ENCODE measurements around the gene NECTIN4. TPM values are rescaled to one million over a fixed set of nuclear protein-coding genes. Genes with fewer than 3 reads are reported as not detected.

Gene NECTIN4
- total RNA-seq, 2 experiments from 2014 or later: 0.05 TPM; not detected in 1

DNA sequence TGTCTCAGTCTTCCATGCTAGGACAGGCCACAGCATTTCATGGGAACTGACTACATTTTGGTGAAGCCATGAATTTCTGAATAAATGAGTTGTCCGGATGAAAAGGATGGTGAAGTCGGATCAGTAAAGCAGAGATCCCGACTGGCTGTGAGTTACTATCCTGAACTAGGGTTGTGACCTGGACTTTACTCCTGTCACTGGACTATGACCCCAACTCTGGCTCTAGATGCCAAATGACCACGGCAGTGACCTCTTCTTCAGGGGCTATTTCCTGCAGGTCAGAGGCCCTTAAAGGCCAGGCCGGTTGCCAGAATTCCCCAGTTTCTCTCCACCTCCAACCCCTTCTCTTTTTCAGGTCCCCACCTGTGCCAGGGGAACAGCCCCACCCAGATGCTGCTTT, 1.7 kb upstream of the NECTIN4 start:
- no peak for DNase-seq
- POLR2A ChIA-PET: interaction anchor here (1.1 kb wide), 1 partner anchor 21 kb away, joined by 3 read pairs; the partner anchor contains the start of gene ARHGAP30
- intact Hi-C loops (cut with micrococcal nuclease): loop anchor here (5.0 to 10.0 kb wide), 2 partner anchors 254 to 296 kb away; partner anchors contain the start of gene LY9
- Mint-ChIP-seq H3K9me3 (no peaks in the 10 kb centered on the region), H3K36me3 (no peaks in the 10 kb centered on the region), H3K4me3 (no peak overlapping the region), H3K27ac (no peak overlapping the region), H3K4me1 (ENCODE audit: low read depth) (peaks cover 37% of the 10 kb centered on the region), H3K27me3 (no peaks in the 10 kb centered on the region)
- CTCF ChIA-PET: no interaction called here

DNA sequence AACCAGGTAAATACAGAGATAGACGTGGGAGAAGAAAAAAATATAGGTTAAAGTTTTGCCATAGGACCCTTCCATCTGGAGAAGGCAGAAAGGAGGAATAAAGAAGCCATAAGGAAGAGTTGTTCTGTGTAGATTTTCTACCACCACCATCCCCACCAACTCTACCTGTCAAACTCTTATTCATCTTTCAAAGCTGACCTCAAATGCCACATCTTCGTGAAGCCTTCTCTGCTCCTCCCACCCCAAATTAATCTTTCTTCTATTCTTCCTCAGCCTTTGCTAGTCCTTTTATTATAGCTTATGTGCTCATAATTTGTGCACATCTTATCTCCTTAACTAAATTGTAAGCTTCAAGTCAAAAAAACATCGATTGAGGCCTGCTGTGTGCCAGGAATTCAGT, 1.3 kb upstream of the NECTIN4 start:
- Mint-ChIP-seq H3K27me3 (no peaks in the 10 kb centered on the region), H3K4me1 (ENCODE audit: low read depth) (peaks cover 34% of the 10 kb centered on the region), H3K27ac (no peak overlapping the region), H3K4me3 (no peak overlapping the region), H3K9me3 (no peaks in the 10 kb centered on the region), H3K36me3 (no peaks in the 10 kb centered on the region)
- POLR2A ChIA-PET: interaction anchor here (1.1 kb wide), 1 partner anchor 21 kb away, joined by 3 read pairs; the partner anchor contains the start of gene ARHGAP30
- intact Hi-C loops (cut with micrococcal nuclease): loop anchor here (5.0 to 10.0 kb wide), 2 partner anchors 253 to 296 kb away; partner anchors contain the start of gene LY9
- CTCF ChIA-PET: no interaction called here
- no peak for DNase-seq

DNA sequence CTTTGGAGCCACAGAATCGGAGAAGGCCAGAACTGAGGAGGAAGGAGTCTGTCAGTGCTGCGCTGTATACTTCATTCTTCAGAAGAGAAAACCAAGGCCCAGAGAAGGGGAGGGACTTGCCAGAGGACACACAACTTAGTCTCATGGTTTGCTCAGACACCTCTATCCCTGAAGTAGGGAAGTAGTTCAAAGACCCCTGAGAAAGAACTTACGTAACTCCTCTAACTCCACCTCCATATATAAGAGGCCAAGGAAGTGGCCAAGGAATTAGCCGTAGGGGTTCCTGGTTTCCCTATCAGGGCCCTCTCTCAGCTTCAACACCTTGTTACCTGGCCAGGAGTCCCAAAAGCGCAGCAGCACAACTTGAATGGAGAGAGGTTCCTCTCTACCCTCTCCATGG, 580 bp upstream of the NECTIN4 start:
- CTCF ChIA-PET: interaction anchor here (1.8 kb wide), 1 partner anchor 8 kb away, joined by 10 read pairs; the partner anchor contains the start of gene KLHDC9
- H3K4me3 Mint-ChIP-seq: no peak overlapping the region
- no peaks in the 10 kb centered on the region for H3K36me3 Mint-ChIP-seq
- H3K9me3 Mint-ChIP-seq: no peaks in the 10 kb centered on the region
- no peak for DNase-seq
- no peak overlapping the region for H3K27ac Mint-ChIP-seq
- intact Hi-C loops (cut with micrococcal nuclease): loop anchor here (5.0 to 10.0 kb wide), 2 partner anchors 253 to 295 kb away; partner anchors contain the start of gene LY9
- peaks cover 34% of the 10 kb centered on the region for H3K4me1 Mint-ChIP-seq (ENCODE audit: low read depth)
- H3K27me3 Mint-ChIP-seq: no peaks in the 10 kb centered on the region
- POLR2A ChIA-PET: no interaction called here

DNA sequence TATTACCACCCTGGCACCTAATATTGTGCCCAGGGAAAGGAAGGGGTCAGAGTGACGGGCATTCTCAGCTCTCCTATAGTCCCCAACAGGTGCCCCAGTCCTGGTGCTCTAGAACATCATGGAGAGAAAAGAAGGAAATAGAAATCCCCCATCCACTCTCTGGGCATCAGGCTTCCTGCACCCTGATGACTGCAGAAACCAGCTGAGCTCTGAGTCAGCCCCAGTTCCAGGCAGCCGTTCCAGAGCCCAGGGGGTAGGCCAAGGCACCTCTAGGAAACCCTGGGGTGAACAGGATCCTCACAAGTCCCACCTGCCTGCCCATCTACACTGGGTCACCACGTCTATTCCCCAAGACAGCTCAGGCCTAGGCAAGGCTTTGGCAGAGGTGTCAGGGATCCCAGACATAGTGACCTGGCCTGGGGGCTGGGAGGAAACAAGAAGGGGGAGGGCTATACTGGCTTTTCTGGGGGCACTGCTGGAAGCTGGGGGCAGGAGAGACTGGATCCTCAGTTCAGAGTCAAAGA, 709 bp downstream of the NECTIN4 start:
- Mint-ChIP-seq H3K27me3 (no peaks in the 10 kb centered on the region), H3K4me3 (no peak overlapping the region), H3K36me3 (no peaks in the 10 kb centered on the region), H3K9me3 (no peaks in the 10 kb centered on the region), H3K27ac (no peak overlapping the region), H3K4me1 (ENCODE audit: low read depth) (peaks cover 29% of the 10 kb centered on the region)
- intact Hi-C loops (cut with micrococcal nuclease): no loop called here
- ChIA-PET CTCF (interaction anchor here (1.8 kb wide), 1 partner anchor 9 kb away, joined by 10 read pairs; the partner anchor contains the start of gene KLHDC9), POLR2A (interaction anchor here (0.6 kb wide), 1 partner anchor 278 kb away, joined by 4 read pairs; no protein-coding TSS in a partner anchor)
- no peak for DNase-seq

GRCh38 chr1:161086457-161086856, 2.9 kb downstream of the NECTIN4 start:
- POLR2A ChIA-PET: interaction anchor here (0.8 to 0.9 kb wide), 2 partner anchors 11 to 16 kb away, joined by 3 read pairs; partner anchors contain the start of gene ARHGAP30
- Mint-ChIP-seq H3K4me3 (no peak overlapping the region), H3K9me3 (no peaks in the 10 kb centered on the region), H3K27me3 (no peaks in the 10 kb centered on the region), H3K4me1 (ENCODE audit: low read depth) (peaks cover 9% of the 10 kb centered on the region), H3K36me3 (no peaks in the 10 kb centered on the region), H3K27ac (no peak overlapping the region)
- intact Hi-C loops (cut with micrococcal nuclease): no loop called here
- CTCF ChIA-PET: interaction anchor here (0.6 to 5.9 kb wide), 3 partner anchors 11 to 365 kb away, joined by 3 to 25 read pairs (median 3); partner anchors contain the start of gene KLHDC9
- DNase-seq: no peak

DNA sequence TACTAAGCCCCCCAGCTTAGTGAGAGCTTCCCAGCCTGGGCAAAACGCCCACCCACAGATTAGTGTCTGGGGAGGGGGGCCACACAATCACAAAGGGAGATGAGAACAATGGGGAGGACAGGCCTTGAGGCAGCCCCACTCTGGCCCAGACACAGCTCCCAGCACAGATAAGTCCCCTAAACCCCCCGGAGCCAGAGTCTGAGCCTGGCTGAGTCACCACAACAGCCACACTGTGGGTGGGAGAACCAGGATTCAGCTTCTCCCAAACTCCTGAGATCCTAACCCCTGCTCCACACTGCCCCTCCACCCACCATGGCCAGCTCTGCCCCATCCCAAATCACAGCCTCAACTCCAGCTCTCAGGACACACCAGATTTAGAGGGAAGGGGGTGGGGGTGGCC, 4.2 kb downstream of the NECTIN4 start:
- no peaks in the 10 kb centered on the region for H3K36me3 Mint-ChIP-seq
- no peaks in the 10 kb centered on the region for H3K4me1 Mint-ChIP-seq (ENCODE audit: low read depth)
- H3K4me3 Mint-ChIP-seq: no peak overlapping the region
- H3K27me3 Mint-ChIP-seq: no peaks in the 10 kb centered on the region
- intact Hi-C loops (cut with micrococcal nuclease): no loop called here
- ChIA-PET POLR2A (interaction anchor here (1.4 kb wide), 1 partner anchor 17 kb away, joined by 4 read pairs; no protein-coding TSS in a partner anchor), CTCF (interaction anchor here (1.5 to 5.9 kb wide), 2 partner anchors 12 to 13 kb away, joined by 5 to 25 read pairs; partner anchors contain the start of gene KLHDC9)
- no peak for DNase-seq
- no peaks in the 10 kb centered on the region for H3K9me3 Mint-ChIP-seq
- H3K27ac Mint-ChIP-seq: no peak overlapping the region

DNA sequence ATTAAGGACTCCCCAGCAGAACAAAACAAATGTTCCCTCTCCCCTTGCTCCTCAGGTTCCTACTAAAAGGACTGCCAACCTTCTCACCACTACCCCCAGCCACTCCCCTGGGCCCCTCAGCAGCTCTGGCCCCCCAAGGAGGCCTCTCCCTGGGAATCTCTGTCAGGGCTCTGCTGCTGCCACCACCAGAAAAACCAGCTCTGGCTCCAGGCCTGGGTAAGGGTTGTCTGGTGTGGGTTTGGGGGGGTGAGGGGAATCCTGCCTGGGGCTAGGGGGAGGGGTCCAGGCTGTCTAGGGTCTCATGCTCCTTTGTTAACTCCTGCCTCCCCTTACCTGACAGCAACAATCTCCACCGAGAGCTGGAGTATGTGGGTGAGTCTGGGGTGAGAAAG, 4.8 kb downstream of the NECTIN4 start:
- H3K36me3 Mint-ChIP-seq: no peaks in the 10 kb centered on the region
- no peak overlapping the region for H3K4me3 Mint-ChIP-seq
- H3K27me3 Mint-ChIP-seq: no peaks in the 10 kb centered on the region
- intact Hi-C loops (cut with micrococcal nuclease): no loop called here
- ChIA-PET CTCF (interaction anchor here (1.5 to 5.9 kb wide), 2 partner anchors 13 kb away, joined by 5 to 25 read pairs; partner anchors contain the start of gene KLHDC9), POLR2A (interaction anchor here (1.4 kb wide), 1 partner anchor 16 kb away, joined by 4 read pairs; no protein-coding TSS in a partner anchor)
- no peak for DNase-seq
- no peaks in the 10 kb centered on the region for H3K9me3 Mint-ChIP-seq
- H3K27ac Mint-ChIP-seq: no peak overlapping the region
- no peaks in the 10 kb centered on the region for H3K4me1 Mint-ChIP-seq (ENCODE audit: low read depth)

DNA sequence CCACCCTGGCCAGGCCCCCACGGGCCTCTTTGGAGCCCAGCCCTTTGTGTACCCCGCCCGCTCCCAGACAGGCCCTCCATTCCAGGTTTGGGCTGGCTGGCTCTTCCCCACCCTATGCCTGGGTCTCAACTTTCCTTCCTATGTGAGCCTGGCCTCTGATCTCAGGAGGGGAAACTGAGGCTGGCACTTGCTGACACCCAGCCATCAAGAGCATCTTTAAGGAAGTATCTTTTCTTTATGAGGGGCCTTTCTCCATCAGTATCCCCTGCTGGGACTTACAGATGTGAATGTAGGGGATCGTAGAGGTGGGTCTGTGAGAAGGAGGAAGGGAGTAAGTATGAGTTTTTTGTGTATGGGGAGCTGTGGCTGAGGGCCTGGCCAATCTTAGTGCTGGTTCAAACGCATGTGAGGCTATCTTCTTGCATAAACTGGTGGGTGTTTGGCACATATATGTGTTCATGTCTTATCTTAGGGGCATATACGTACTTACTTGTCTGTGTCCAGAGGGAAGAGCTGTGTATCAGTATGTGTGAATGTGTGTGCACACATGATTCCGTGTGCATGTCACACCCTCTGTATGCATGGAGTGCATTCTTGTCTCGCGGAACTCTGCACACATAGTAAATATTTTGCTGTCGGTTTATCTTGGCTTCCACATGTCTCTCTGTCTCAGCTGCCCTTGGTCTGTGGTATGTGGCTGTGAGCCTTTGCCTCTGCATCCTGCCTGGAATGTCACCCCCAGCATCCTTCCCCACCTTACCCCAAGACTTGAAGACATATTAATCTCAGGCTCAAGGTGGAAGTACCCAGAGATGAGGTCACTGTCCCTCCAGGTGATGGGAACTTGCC, 5.4 kb downstream of the NECTIN4 start:
- Mint-ChIP-seq H3K4me3 (no peak overlapping the region), H3K27me3 (no peaks in the 10 kb centered on the region), H3K27ac (no peak overlapping the region), H3K4me1 (ENCODE audit: low read depth) (no peaks in the 10 kb centered on the region), H3K9me3 (no peaks in the 10 kb centered on the region), H3K36me3 (no peaks in the 10 kb centered on the region)
- intact Hi-C loops (cut with micrococcal nuclease): no loop called here
- no peak for DNase-seq
- CTCF ChIA-PET: interaction anchor here (1.5 to 5.9 kb wide), 2 partner anchors 12 to 13 kb away, joined by 5 to 25 read pairs; partner anchors contain the start of gene KLHDC9
- POLR2A ChIA-PET: interaction anchor here (1.4 kb wide), 1 partner anchor 15 kb away, joined by 4 read pairs; no protein-coding TSS in a partner anchor

GRCh38 chr1:161082996-161083747, 6.2 kb downstream of the NECTIN4 start:
- H3K27me3 Mint-ChIP-seq: no peaks in the 10 kb centered on the region
- no peaks in the 10 kb centered on the region for H3K4me1 Mint-ChIP-seq (ENCODE audit: low read depth)
- intact Hi-C loops (cut with micrococcal nuclease): no loop called here
- ChIA-PET POLR2A (no interaction called here), CTCF (interaction anchor here (5.9 kb wide), 1 partner anchor 14 kb away, joined by 25 read pairs; the partner anchor contains the start of gene KLHDC9)
- no peak overlapping the region for H3K27ac Mint-ChIP-seq
- H3K36me3 Mint-ChIP-seq: no peaks in the 10 kb centered on the region
- H3K9me3 Mint-ChIP-seq: no peaks in the 10 kb centered on the region
- no peak for DNase-seq
- H3K4me3 Mint-ChIP-seq: no peak overlapping the region

GRCh38 chr1:161082483-161082882, 6.9 kb downstream of the NECTIN4 start:
- no peak for DNase-seq
- CTCF ChIA-PET: interaction anchor here (1.2 to 5.9 kb wide), 2 partner anchors 15 to 42 kb away, joined by 5 to 25 read pairs; partner anchors contain the start of gene KLHDC9
- no peaks in the 10 kb centered on the region for H3K36me3 Mint-ChIP-seq
- POLR2A ChIA-PET: no interaction called here
- no peaks in the 10 kb centered on the region for H3K27me3 Mint-ChIP-seq
- intact Hi-C loops (cut with micrococcal nuclease): no loop called here
- H3K27ac Mint-ChIP-seq: no peak overlapping the region
- no peaks in the 10 kb centered on the region for H3K9me3 Mint-ChIP-seq
- no peaks in the 10 kb centered on the region for H3K4me1 Mint-ChIP-seq (ENCODE audit: low read depth)
- no peak overlapping the region for H3K4me3 Mint-ChIP-seq

GRCh38 chr1:161081519-161081918, 7.8 kb downstream of the NECTIN4 start:
- Mint-ChIP-seq H3K9me3 (no peaks in the 10 kb centered on the region), H3K4me3 (no peak overlapping the region), H3K27ac (no peak overlapping the region), H3K36me3 (no peaks in the 10 kb centered on the region), H3K27me3 (no peaks in the 10 kb centered on the region), H3K4me1 (ENCODE audit: low read depth) (no peaks in the 10 kb centered on the region)
- intact Hi-C loops (cut with micrococcal nuclease): no loop called here
- ChIA-PET POLR2A (interaction anchor here (0.5 to 0.7 kb wide), 2 partner anchors 13 to 19 kb away, joined by 3 to 4 read pairs; no protein-coding TSS in a partner anchor), CTCF (interaction anchor here (0.8 to 1.2 kb wide), 2 partner anchors 12 to 41 kb away, joined by 4 to 5 read pairs; partner anchors contain the start of gene ARHGAP30)
- DNase-seq: no peak

Data from activated CD4-positive, alpha-beta memory T cell treated with anti-CD3 and anti-CD28 coated beads for 36 hours (primary cell).